UCSD-AML1 (cell line): Measurements from ENCODE around the gene PAN2.
"Not testable (repeated sequence)": the region's sequence is repeated elsewhere in the genome, so short reads cannot be mapped to it uniquely, and the experiment has no call there.

Source experiments
- DNase-seq: peaks from one replicate; lab custom pipeline; 2025; ENCODE audit not compliant: unreplicated experiment; lab: John Stamatoyannopoulos, UW

Gene PAN2

DNA sequence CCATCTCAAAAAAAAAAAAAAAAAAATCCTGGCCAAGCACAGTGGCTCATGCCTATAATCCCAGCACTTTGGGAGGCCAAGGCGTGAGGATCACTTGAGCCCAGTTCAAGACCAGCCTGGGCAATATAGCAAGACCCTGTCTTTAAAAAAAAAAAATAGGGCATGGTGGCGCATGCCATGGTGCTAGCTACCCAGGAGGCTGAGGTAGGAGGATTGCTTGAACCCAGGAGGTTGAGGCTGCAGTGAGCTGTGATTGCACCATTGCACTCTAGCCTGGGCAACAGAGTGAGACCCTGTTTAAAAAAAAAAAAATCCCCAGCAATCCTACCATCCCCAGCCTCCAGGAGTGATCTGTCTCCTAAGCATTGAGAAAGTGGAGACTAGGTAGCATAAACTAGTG is 8.5 kb upstream of the PAN2 start:
- not testable (repeated sequence) for DNase-seq

DNA sequence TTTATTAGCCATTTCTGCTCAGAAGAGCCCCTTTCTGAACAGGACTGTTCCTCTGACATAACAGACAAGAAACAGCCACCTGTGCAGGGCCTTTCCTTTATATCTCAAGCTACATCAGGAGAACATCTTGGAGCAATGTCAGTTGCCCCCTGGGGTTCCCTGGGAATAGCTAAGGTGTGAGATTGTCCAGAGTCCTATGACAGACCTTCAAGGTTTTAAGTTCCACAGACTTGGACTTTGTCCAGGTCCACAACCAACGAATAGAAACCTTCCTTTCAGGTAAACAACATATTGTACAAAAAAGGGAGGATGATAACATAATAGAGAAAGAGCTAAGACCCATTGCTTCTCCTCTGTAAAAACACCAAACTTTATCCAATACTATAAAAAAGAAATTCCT is 7.8 kb upstream of the PAN2 start:
- DNase-seq = no peak

GRCh38 chr12:56339158-56339422 is 5.3 kb upstream of the PAN2 start:
- no peak for DNase-seq

GRCh38 chr12:56338308-56339157 is 4.7 kb upstream of the PAN2 start, which contains the start of gene IL23A:
TSS of gene IL23A (plus strand) at chr12:56338884. CDS start at chr12:56339045, 161 bp downstream.
- DNase-seq = no peak

- no peak for DNase-seq
Observed at GRCh38 chr12:56337753-56338251, 4.0 kb upstream of the PAN2 start.

DNA sequence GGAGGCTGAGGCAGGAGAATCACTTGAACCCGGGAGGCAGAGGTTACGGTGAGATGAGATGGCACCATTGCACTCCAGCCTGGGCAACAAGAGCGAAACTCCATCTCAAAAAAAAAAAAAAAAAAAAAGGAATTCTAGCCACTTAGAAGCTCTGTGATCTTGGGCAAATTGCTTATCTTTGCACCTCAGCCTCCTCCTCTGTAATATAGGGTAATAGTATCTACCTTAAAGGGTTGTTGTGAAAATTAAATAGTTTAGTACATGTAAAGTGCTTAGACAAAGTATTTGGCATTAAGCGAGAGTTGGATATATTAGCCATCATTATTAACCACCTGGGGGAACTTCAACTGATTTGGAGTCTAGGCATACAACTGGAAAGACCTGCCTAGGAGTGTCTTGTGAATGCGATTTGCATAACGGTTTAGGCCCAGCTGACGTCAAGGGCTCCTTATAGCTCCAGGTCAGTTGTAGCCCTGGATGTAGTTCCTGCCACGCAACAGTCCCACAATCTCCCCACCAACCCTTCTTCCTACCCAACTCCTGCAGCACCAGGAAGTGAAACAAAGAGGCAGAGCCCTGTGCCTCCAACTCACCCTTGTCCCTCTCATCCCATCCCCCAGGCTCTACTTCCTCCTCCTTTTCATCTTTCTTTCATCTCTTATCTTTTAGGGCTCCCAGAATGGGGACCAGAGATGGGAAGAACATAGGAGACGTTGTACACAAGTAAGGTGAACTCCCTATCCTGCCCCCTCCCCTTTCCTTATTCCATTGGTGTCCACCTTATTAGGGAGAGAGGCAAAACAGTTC is 2.8 kb upstream of the PAN2 start:
- peak; percentile 27 for DNase-seq

- not testable (repeated sequence) for DNase-seq
Observed at GRCh38 chr12:56335527-56335926, 1.7 kb upstream of the PAN2 start.

- no peak for DNase-seq
Observed at GRCh38 chr12:56334490-56334793, 642 bp upstream of the PAN2 start.

- no peak for DNase-seq
Observed at GRCh38 chr12:56333197-56333678, 562 bp downstream of the PAN2 start.

GRCh38 chr12:56332512-56333196 is 1.1 kb downstream of the PAN2 start:
- DNase-seq = no peak

GRCh38 chr12:56330936-56331490 is 2.8 kb downstream of the PAN2 start:
- DNase-seq = no peak

DNA sequence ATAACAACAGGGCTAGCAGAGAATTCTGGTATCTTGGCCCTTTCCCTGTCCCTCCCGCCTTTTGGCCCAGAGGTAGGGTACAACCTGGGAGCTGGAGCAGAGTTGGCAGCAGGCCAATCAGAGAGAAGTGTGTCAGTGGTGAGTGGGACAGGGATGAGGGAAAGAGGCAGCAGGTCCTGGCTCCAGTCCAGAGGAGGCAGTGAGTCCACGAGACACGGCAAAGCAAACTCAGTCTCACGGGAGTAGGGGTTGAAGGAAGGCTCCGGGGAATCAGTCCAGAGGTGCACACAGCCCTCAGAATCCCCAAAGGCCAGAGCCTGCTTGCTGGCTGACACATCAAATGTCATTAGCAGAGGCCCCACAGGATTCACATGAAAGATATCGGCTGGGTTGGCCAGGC is 7.3 kb downstream of the PAN2 start:
- DNase-seq = no peak

GRCh38 chr12:56326126-56326525 is 7.7 kb downstream of the PAN2 start:
- no peak for DNase-seq

DNA sequence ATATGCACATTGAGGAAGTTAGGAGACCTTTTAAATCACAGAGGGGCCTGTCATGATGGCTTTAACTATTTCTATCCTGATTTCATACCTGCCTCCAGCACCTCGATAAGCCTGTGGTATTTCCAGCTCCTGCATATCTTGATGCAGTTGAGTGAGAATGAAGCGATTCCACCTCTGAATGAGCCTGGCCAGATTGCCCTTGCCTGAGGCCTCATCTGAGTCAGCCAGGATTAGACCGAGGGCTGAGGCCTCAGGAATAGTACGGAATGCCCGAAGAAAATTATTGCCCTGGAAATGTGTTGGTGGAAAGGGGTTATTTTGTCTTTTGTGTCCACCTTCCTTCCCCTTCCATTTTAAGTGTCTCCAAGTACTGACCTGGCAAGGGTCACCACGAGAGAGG is 9.6 kb downstream of the PAN2 start:
- DNase-seq = no peak

GRCh38 chr12:56321610-56322009 is 12.2 kb downstream of the PAN2 start:
- not testable (repeated sequence) for DNase-seq

GRCh38 chr12:56321027-56321426 is 12.8 kb downstream of the PAN2 start:
- no peak for DNase-seq

DNA sequence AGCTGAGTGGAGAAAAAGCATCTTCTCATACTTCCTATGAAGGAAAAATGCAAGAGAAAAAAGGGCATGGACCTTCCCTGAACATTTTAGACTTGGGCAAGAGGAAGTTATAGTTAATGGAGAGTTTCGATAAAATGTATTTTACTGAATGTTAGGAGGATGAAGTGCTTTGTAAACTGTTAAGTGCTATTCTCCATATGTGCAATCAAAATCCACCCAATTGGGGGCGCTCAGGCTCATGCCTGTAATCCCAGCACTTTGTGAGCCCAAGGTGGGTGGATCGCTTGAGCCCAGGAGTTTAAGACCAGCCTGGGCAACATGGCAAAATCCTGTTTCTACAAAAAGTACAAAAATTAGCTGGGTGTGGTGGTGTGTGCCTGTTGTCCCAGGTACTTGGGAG is 16.1 kb downstream of the PAN2 start:
- DNase-seq = no peak

GRCh38 chr12:56315622-56316473 is 18.0 kb downstream of the PAN2 start, which contains the start of gene CNPY2:
TSS of gene CNPY2 (minus strand) at chr12:56315988. CDS start at chr12:56315217, 771 bp downstream.
- peak; percentile 93 for DNase-seq

DNA sequence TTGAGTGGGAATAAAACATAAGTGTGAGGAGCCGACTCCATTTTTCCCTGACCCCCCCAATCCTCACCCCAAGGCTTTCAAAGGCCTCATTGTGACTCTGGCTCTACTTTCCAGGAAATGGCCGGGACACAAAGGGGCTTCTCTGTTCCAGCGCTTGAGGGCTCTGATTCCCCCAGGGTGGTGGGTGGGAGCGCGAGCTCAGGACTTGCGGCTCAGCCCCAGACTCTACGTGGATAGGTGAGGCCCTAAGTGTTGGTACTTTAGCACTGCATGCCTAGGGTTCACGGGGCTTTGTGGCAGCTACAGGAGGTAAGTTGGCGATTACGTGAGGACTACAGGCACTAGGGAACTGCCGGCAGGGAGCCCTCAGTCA is 18.6 kb downstream of the PAN2 start:
- DNase-seq = peak; percentile 55

- no peak for DNase-seq
Observed at GRCh38 chr12:56311003-56311402, 22.8 kb downstream of the PAN2 start.
